ENCODE data around the gene PIGU. TPM values are rescaled to one million over a fixed set of nuclear protein-coding genes. Genes with fewer than 3 reads are reported as not detected.

PIGU gene
- polyA plus RNA-seq, 3 donors = 5.8 to 11.3 (median 10.9) TPM

DNA sequence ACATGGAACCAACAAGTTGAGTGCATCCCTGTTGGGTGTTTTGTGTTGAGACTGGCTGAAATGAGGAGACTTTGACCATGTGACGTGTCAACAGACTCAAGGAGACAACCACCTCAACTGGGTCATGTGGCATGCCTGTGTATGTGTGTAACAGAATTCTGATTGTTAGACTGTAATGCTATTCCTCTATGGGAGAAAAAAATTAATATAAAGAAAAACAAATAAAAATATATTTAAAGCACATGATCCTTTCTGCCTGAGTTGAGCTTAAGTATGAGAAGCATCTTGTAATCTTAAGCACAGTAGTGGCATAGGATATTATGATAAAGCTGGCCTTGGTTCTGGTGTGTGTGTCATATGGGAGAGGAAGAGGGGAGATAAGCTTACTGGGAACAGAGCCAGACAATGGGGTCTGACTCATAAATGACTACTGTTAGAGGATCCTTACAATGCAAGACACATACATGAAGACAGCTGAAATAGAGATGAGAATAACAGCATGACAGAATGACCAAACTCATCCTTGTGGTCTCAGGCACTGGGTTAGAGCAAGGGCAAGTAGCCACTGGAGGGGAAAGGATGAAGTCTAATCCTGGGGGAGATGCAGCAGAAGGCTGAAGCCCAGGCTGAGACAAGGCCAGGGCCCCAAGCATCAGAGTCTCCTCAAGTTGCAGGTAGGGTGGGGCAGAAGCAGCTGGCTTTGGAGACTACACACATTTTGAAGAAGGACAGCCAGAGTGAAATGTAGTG is 36.5 kb upstream of the PIGU start:
- no peak overlapping the region for H2AFZ ChIP-seq (ENCODE audit: insufficient read depth, low read depth, low read length, poor library complexity, severe bottlenecking)
- intact Hi-C loops (cut with micrococcal nuclease) = loop anchor here in 1 of 2 donors (5.0 kb wide), 2 partner anchors 36 to 171 kb away; partner anchors contain the start of gene PIGU

More for the DNA sequence above, 36.5 kb upstream of the PIGU start:
- Histone ChIP-seq H4K20me1 (ENCODE audit: insufficient read depth, low read length) (peaks cover 5% of the 10 kb centered on the region), H3K79me2 (ENCODE audit: insufficient read depth, low read length) (no peaks in the 10 kb centered on the region), H3K9ac (ENCODE audit: insufficient read depth, low read length, poor library complexity, severe bottlenecking) (no peak overlapping the region), H3K4me1 (ENCODE audit: control insufficient read depth in 1 of 2, insufficient read depth in 2 of 2, low read length in 2 of 2) (peaks cover 14 to 23% of the 10 kb centered on the region in 2 donors), H3K9me3 (replicated peaks in 1 of 2; ENCODE audit: control insufficient read depth in 1 of 2, insufficient read depth in 1 of 2, low read length in 2 of 2) (no peaks in the 10 kb centered on the region), H3K36me3 (replicated peaks in 1 of 2; ENCODE audit: control insufficient read depth in 1 of 2, insufficient read depth in 2 of 2, low read length in 2 of 2) (peaks cover 30 to 55% of the 10 kb centered on the region in 2 donors), H3K4me2 (replicated peaks; ENCODE audit: extremely low read depth, low read length, poor library complexity, severe bottlenecking) (no peak overlapping the region), H3K4me3 (replicated peaks in 1 of 3; ENCODE audit: low read depth in 2 of 3, low read length in 3 of 3) (no peak overlapping the region), H3K27ac (ENCODE audit: low read depth in 1 of 2, low read length in 2 of 2) (no peak overlapping the region), H3K27me3 (ENCODE audit: control insufficient read depth in 2 of 2, insufficient read depth in 2 of 2, low read length in 2 of 2) (peaks cover 6 to 13% of the 10 kb centered on the region in 2 donors)
- peak in 2 of 3 donors; percentile 42 to 59 for DNase-seq
- no peak for TF ChIP-seq CTCF (IDR thresholded peaks at IDR 0.05)
- Mint-ChIP-seq H3K4me3 (no peak overlapping the region), H3K27me3 (ENCODE audit: low read depth in 3 of 3) (peaks cover 12 to 22% (median 16%) of the 10 kb centered on the region in 3 donors), H3K9me3 (no peaks in the 10 kb centered on the region), H3K27ac (peak overlapping the region in 3 of 7 donors; percentile 31 to 68 (median 68)), H3K4me1 (peaks cover 13% of the 10 kb centered on the region), H3K36me3 (peaks cover 54 to 56% of the 10 kb centered on the region in 2 donors)
- WGBS (ENCODE audit: insufficient coverage) = no CpG with 5 or more reads among the region's 1 CpG
